Measurements from ENCODE around the gene B4GALNT2.

B4GALNT2 gene

GRCh38 chr17:49213847-49214246 lies 81.3 kb downstream of the B4GALNT2 start:
- TF ChIP-seq REST (IDR thresholded peaks at IDR 0.05; ENCODE audit: insufficient read depth in 1 of 2, low read depth in 2 of 2, low read length in 2 of 2), result no peak
- no peak for TF ChIP-seq POLR2AphosphoS5 (IDR thresholded peaks at IDR 0.05; ENCODE audit: low read depth, low read length)
- no peak for TF ChIP-seq FOXP2 (optimal IDR thresholded peaks at IDR 0.05; ENCODE audit: borderline replicate concordance, extremely low read depth, extremely low read length, insufficient read depth)
- no peak for TF ChIP-seq SIN3A (IDR thresholded peaks at IDR 0.05; ENCODE audit: borderline replicate concordance, insufficient read depth, low read length)
- TF ChIP-seq TAF1 (IDR thresholded peaks at IDR 0.05; ENCODE audit: borderline replicate concordance, insufficient read depth, low read length), result no peak

- no peak for TF ChIP-seq POLR2AphosphoS5 (IDR thresholded peaks at IDR 0.05; ENCODE audit: low read depth, low read length)
- no peak for TF ChIP-seq SIN3A (IDR thresholded peaks at IDR 0.05; ENCODE audit: borderline replicate concordance, insufficient read depth, low read length)
- no peak for TF ChIP-seq TAF1 (IDR thresholded peaks at IDR 0.05; ENCODE audit: borderline replicate concordance, insufficient read depth, low read length)
- TF ChIP-seq REST (IDR thresholded peaks at IDR 0.05; ENCODE audit: insufficient read depth in 1 of 2, low read depth in 2 of 2, low read length in 2 of 2), result no peak
- no peak for TF ChIP-seq FOXP2 (optimal IDR thresholded peaks at IDR 0.05; ENCODE audit: borderline replicate concordance, extremely low read depth, extremely low read length, insufficient read depth)
Observed at GRCh38 chr17:49214676-49215360, 82.2 kb downstream of the B4GALNT2 start.

- TF ChIP-seq FOXP2 (optimal IDR thresholded peaks at IDR 0.05; ENCODE audit: borderline replicate concordance, extremely low read depth, extremely low read length, insufficient read depth) (no peak), TAF1 (IDR thresholded peaks at IDR 0.05; ENCODE audit: borderline replicate concordance, insufficient read depth, low read length) (no peak), REST (IDR thresholded peaks at IDR 0.05; ENCODE audit: insufficient read depth in 1 of 2, low read depth in 2 of 2, low read length in 2 of 2) (no peak), POLR2AphosphoS5 (IDR thresholded peaks at IDR 0.05; ENCODE audit: low read depth, low read length) (no peak), SIN3A (IDR thresholded peaks at IDR 0.05; ENCODE audit: borderline replicate concordance, insufficient read depth, low read length) (no peak)
Observed at GRCh38 chr17:49216482-49216881, 83.9 kb downstream of the B4GALNT2 start.

GRCh38 chr17:49216953-49217650 lies 84.5 kb downstream of the B4GALNT2 start:
- no peak for TF ChIP-seq TAF1 (IDR thresholded peaks at IDR 0.05; ENCODE audit: borderline replicate concordance, insufficient read depth, low read length)
- TF ChIP-seq FOXP2 (optimal IDR thresholded peaks at IDR 0.05; ENCODE audit: borderline replicate concordance, extremely low read depth, extremely low read length, insufficient read depth), result no peak
- no peak for TF ChIP-seq SIN3A (IDR thresholded peaks at IDR 0.05; ENCODE audit: borderline replicate concordance, insufficient read depth, low read length)
- no peak for TF ChIP-seq REST (IDR thresholded peaks at IDR 0.05; ENCODE audit: insufficient read depth in 1 of 2, low read depth in 2 of 2, low read length in 2 of 2)
- no peak for TF ChIP-seq POLR2AphosphoS5 (IDR thresholded peaks at IDR 0.05; ENCODE audit: low read depth, low read length)

Measured in PFSK-1 (cell line).